ENCODE measurements around the gene ATXN1. TPM values are rescaled to one million over a fixed set of nuclear protein-coding genes. Genes with fewer than 3 reads are reported as not detected.

Gene ATXN1
- total and polyA plus RNA-seq, 2 of the 13 experiments (the other 11 are each of a cell fraction or from before 2014, with no cell fraction given) = 20.7 to 39.5 TPM

DNA sequence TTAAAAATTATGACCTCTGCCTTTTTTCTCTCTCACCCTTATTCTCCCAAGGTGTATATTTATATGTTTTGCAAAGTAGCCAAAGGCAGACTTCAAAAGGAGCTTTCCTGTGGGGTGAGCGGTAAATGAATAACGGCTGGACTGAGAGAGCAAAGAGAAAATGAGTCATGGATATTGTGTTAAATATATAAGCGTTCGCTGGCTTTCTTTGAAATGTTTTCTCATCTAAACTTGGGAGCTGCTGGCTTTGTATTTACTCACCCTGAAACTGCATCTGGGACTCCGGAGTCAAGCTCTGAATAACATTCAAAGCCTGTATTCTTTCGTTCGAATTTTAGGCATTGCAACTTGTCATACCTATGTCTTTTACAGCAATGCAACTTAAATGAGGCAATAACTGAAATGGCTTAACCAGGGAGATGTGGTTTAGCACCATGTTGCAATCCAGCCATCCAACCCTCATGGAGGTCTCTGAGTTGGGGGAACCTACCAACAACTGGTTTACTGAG is 32.0 kb downstream of the ATXN1 start (continued):
- TF ChIP-seq, protein P1, sequence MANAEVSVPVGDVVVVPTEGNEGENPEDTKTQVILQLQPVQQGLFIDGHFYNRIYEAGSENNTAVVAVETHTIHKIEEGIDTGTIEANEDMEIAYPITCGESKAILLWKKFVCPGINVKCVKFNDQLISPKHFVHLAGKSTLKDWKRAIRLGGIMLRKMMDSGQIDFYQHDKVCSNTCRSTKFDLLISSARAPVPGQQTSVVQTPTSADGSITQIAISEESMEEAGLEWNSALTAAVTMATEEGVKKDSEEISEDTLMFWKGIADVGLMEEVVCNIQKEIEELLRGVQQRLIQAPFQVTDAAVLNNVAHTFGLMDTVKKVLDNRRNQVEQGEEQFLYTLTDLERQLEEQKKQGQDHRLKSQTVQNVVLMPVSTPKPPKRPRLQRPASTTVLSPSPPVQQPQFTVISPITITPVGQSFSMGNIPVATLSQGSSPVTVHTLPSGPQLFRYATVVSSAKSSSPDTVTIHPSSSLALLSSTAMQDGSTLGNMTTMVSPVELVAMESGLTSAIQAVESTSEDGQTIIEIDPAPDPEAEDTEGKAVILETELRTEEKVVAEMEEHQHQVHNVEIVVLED (CRISPR knock-in tag; IDR thresholded peaks at IDR 0.05; ENCODE audit: borderline replicate concordance) = no peak
- TF ChIP-seq ZBTB20 (CRISPR knock-in tag; IDR thresholded peaks at IDR 0.05; ENCODE audit: borderline replicate concordance, low read depth) = peak; percentile 60; the same call in 1 of the 2 replicates
- TF ChIP-seq TAF15 (IDR thresholded peaks at IDR 0.05; ENCODE audit: low read depth, low read length, poor library complexity, severe bottlenecking) = no peak
- TF ChIP-seq ZNF724P (CRISPR knock-in tag; IDR thresholded peaks at IDR 0.05; ENCODE audit: borderline replicate concordance) = 0 out of 2 replicates have a peak, but pooled peaks have one; percentile 33
- TF ChIP-seq CEBPG (CRISPR knock-in tag; IDR thresholded peaks at IDR 0.05) = peak; percentile 95
- TF ChIP-seq HNF4A (CRISPR knock-in tag; IDR thresholded peaks at IDR 0.05) = peak; percentile 62
- TF ChIP-seq, protein P2, sequence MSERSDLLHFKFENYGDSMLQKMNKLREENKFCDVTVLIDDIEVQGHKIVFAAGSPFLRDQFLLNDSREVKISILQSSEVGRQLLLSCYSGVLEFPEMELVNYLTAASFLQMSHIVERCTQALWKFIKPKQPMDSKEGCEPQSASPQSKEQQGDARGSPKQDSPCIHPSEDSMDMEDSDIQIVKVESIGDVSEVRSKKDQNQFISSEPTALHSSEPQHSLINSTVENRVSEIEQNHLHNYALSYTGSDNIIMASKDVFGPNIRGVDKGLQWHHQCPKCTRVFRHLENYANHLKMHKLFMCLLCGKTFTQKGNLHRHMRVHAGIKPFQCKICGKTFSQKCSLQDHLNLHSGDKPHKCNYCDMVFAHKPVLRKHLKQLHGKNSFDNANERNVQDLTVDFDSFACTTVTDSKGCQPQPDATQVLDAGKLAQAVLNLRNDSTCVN (CRISPR knock-in tag; IDR thresholded peaks at IDR 0.05; ENCODE audit: borderline replicate concordance) = no peak
- TF ChIP-seq, protein P3, sequence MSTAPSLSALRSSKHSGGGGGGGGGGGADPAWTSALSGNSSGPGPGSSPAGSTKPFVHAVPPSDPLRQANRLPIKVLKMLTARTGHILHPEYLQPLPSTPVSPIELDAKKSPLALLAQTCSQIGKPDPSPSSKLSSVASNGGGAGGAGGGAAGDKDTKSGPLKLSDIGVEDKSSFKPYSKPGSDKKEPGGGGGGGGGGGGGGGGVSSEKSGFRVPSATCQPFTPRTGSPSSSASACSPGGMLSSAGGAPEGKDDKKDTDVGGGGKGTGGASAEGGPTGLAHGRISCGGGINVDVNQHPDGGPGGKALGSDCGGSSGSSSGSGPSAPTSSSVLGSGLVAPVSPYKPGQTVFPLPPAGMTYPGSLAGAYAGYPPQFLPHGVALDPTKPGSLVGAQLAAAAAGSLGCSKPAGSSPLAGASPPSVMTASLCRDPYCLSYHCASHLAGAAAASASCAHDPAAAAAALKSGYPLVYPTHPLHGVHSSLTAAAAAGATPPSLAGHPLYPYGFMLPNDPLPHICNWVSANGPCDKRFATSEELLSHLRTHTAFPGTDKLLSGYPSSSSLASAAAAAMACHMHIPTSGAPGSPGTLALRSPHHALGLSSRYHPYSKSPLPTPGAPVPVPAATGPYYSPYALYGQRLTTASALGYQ (CRISPR knock-in tag; IDR thresholded peaks at IDR 0.05) = peak; percentile 90; the same call in 1 of the 2 replicates
- TF ChIP-seq CEBPB (IDR thresholded peaks at IDR 0.05; ENCODE audit: borderline replicate concordance, low read depth, low read length) = peak; percentile 98
